Measurements from ENCODE around the gene GYS1. TPM values are rescaled to one million over a fixed set of nuclear protein-coding genes. Genes with fewer than 3 reads are reported as not detected.

GYS1 gene
- total RNA-seq, 1 experiment from 2014 or later = 42.8 TPM

GRCh38 chr19:48965040-48965805 is 27.9 kb downstream of the GYS1 start, which contains the start of gene FTL:
Gene FTL, plus strand, starts transcription at chr19:48965309. Its CDS starts 199 bp downstream, at chr19:48965508.
- Histone ChIP-seq H3K4me3 (peak within 1 kb of the TSS; percentile 76), H3K27me3 (no peaks in the 10 kb centered on the region), H3K4me1 (peaks cover 18% of the 10 kb centered on the region), H3K27ac (peak within 1 kb of the TSS; percentile 95), H3K9me3 (replicated peaks) (no peaks in the 10 kb centered on the region), H3K36me3 (peaks cover 37% of the 10 kb centered on the region)
- DNase-seq = peak; percentile 96

GRCh38 chr19:48964205-48965039 is 28.7 kb downstream of the GYS1 start:
- Histone ChIP-seq H3K9me3 (replicated peaks) (no peaks in the 10 kb centered on the region), H3K36me3 (peaks cover 29% of the 10 kb centered on the region), H3K4me1 (peaks cover 18% of the 10 kb centered on the region), H3K27ac (peak overlapping the region; percentile 95), H3K4me3 (peak overlapping the region; percentile 49), H3K27me3 (no peaks in the 10 kb centered on the region)
- DNase-seq = peak in 1 of 2 experiments; percentile 41

GRCh38 chr19:48963371-48964204 is 29.5 kb downstream of the GYS1 start:
- H3K9me3 ChIP-seq (replicated peaks) = no peaks in the 10 kb centered on the region
- peaks cover 18% of the 10 kb centered on the region for H3K4me1 ChIP-seq
- DNase-seq = peak; percentile 84 to 89
- H3K27me3 ChIP-seq = no peaks in the 10 kb centered on the region
- peak overlapping the region; percentile 49 for H3K4me3 ChIP-seq
- peaks cover 21% of the 10 kb centered on the region for H3K36me3 ChIP-seq
- peak overlapping the region; percentile 95 for H3K27ac ChIP-seq

GRCh38 chr19:48962849-48963165 is 30.3 kb downstream of the GYS1 start:
- H3K27me3 ChIP-seq = no peaks in the 10 kb centered on the region
- H3K4me1 ChIP-seq = peaks cover 18% of the 10 kb centered on the region
- H3K27ac ChIP-seq = no peak overlapping the region
- H3K9me3 ChIP-seq (replicated peaks) = no peaks in the 10 kb centered on the region
- DNase-seq = no peak
- H3K4me3 ChIP-seq = no peak overlapping the region
- H3K36me3 ChIP-seq = peaks cover 20% of the 10 kb centered on the region

GRCh38 chr19:48962029-48962848 is 30.9 kb downstream of the GYS1 start:
- Histone ChIP-seq H3K36me3 (peaks cover 16% of the 10 kb centered on the region), H3K27ac (peak overlapping the region; percentile 1; the same call in 1 of the 2 replicates), H3K4me3 (no peak overlapping the region), H3K9me3 (replicated peaks) (no peaks in the 10 kb centered on the region), H3K27me3 (no peaks in the 10 kb centered on the region), H3K4me1 (peaks cover 18% of the 10 kb centered on the region)
- DNase-seq = peak in 1 of 2 experiments; percentile 24

- no peak overlapping the region for H3K27ac ChIP-seq
- peaks cover 18% of the 10 kb centered on the region for H3K4me1 ChIP-seq
- H3K9me3 ChIP-seq (replicated peaks) = no peaks in the 10 kb centered on the region
- no peak overlapping the region for H3K4me3 ChIP-seq
- no peaks in the 10 kb centered on the region for H3K27me3 ChIP-seq
- DNase-seq = no peak
- H3K36me3 ChIP-seq = peaks cover 12% of the 10 kb centered on the region
Measured at GRCh38 chr19:48961673-48962028, 31.5 kb downstream of the GYS1 start.

- peaks cover 7% of the 10 kb centered on the region for H3K36me3 ChIP-seq
- no peak for DNase-seq
- H3K9me3 ChIP-seq (replicated peaks) = no peaks in the 10 kb centered on the region
- no peak overlapping the region for H3K4me3 ChIP-seq
- H3K27me3 ChIP-seq = no peaks in the 10 kb centered on the region
- peaks cover 18% of the 10 kb centered on the region for H3K4me1 ChIP-seq
- H3K27ac ChIP-seq = no peak overlapping the region
Measured at GRCh38 chr19:48961051-48961649, 32.0 kb downstream of the GYS1 start.

GRCh38 chr19:48959341-48960239 is 33.5 kb downstream of the GYS1 start:
- peaks cover 5% of the 10 kb centered on the region for H3K36me3 ChIP-seq
- peaks cover 17% of the 10 kb centered on the region for H3K4me1 ChIP-seq
- H3K4me3 ChIP-seq = no peak overlapping the region
- H3K9me3 ChIP-seq (replicated peaks) = no peaks in the 10 kb centered on the region
- DNase-seq = no peak
- no peaks in the 10 kb centered on the region for H3K27me3 ChIP-seq
- no peak overlapping the region for H3K27ac ChIP-seq

GRCh38 chr19:48958006-48958405 is 35.1 kb downstream of the GYS1 start:
- Histone ChIP-seq H3K4me1 (peaks cover 5% of the 10 kb centered on the region; the same call in 1 of the 2 replicates), H3K9me3 (replicated peaks) (no peaks in the 10 kb centered on the region), H3K4me3 (no peak overlapping the region), H3K27ac (no peak overlapping the region), H3K27me3 (no peaks in the 10 kb centered on the region), H3K36me3 (peaks cover 5% of the 10 kb centered on the region)
- no peak for DNase-seq

GRCh38 chr19:48955308-48955958 is 37.7 kb downstream of the GYS1 start:
- Histone ChIP-seq H3K36me3 (peaks cover 2% of the 10 kb centered on the region), H3K4me1 (no peaks in the 10 kb centered on the region; the same call in 1 of the 2 replicates), H3K9me3 (replicated peaks) (no peaks in the 10 kb centered on the region), H3K27me3 (no peaks in the 10 kb centered on the region), H3K4me3 (peak overlapping the region; percentile 76), H3K27ac (peak overlapping the region; percentile 79)
- DNase-seq = no peak

GRCh38 chr19:48954595-48955307 is 38.4 kb downstream of the GYS1 start, which contains the start of gene BAX:
Gene BAX, plus strand, starts transcription at chr19:48954875. Its CDS starts 54 bp downstream, at chr19:48954929.
- peaks cover 2% of the 10 kb centered on the region; the same call in 1 of the 2 replicates for H3K36me3 ChIP-seq
- no peaks in the 10 kb centered on the region for H3K27me3 ChIP-seq
- H3K9me3 ChIP-seq (replicated peaks) = no peaks in the 10 kb centered on the region
- H3K4me3 ChIP-seq = peak within 1 kb of the TSS; percentile 76
- H3K27ac ChIP-seq = peak within 1 kb of the TSS; percentile 79
- DNase-seq = peak; percentile 98
- H3K4me1 ChIP-seq = no peaks in the 10 kb centered on the region; the same call in 1 of the 2 replicates
